HUES6 (cell line): ENCODE measurements around the gene PARP15.
"Not testable (repeated sequence)": the region's sequence is repeated elsewhere in the genome, so short reads cannot be mapped to it uniquely, and the experiment has no call there.

ENCODE experiments used
- H3K27ac ChIP-seq: 2 replicates; pipeline ENCODE4 v1.7.0; 2013; ENCODE audit warnings: low read depth, mild to moderate bottlenecking, low read length, inconsistent platforms
- H3K27me3 ChIP-seq: 2 replicates; pipeline ENCODE4 v1.6.1; 2013; ENCODE audit warnings: low read length; ENCODE audit not compliant: control insufficient read depth, insufficient read depth
- H3K36me3 ChIP-seq: 2 replicates; pipeline ENCODE4 v1.6.1; 2013; ENCODE audit warnings: low read length; ENCODE audit not compliant: control insufficient read depth, insufficient read depth
- H3K4me1 ChIP-seq: 2 replicates; pipeline ENCODE4 v1.6.1; 2013; ENCODE audit warnings: low read length; ENCODE audit not compliant: control insufficient read depth, insufficient read depth
- H3K4me3 ChIP-seq: 2 replicates; pipeline ENCODE4 v1.5.1; 2013; ENCODE audit warnings: low read depth, low read length
- H3K9ac ChIP-seq: one replicate; pipeline ENCODE4 v1.6.1; 2013; ENCODE audit warnings: mild to moderate bottlenecking, low read length
- H3K9me3 ChIP-seq: 2 replicates; pipeline ENCODE4 v1.6.1; 2013; ENCODE audit warnings: low read depth, low read length; ENCODE audit not compliant: control insufficient read depth, insufficient read depth

Gene PARP15

DNA sequence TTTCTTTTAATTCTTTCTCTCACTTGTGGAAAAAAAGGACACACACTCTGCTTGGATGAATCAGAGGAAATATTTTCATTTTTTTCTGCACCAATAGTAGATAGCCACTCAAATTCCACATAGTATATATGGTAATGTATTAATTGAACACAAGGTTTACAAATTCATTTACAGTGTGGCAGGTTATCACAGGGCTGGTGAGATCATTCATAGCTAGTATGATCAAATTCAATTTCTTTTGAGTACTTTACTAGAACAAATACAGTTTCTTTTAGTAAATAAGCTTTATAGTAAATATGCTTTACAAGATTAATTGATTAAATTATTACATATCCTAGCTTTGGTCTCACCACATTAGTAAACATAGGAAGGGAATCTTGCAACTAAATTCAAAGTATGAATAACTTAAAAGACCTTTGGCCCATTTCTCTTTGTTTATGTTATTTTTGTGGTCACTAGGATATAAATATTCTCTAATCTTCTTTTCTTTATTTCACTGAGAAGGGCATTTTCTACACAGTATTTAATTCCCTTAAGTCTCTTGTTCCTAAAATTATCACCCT, 63.1 kb downstream of the PARP15 start:
- Histone ChIP-seq H3K27me3 (no peaks in the 10 kb centered on the region), H3K9me3 (no peaks in the 10 kb centered on the region), H3K4me1 (no peaks in the 10 kb centered on the region), H3K4me3 (no peak overlapping the region), H3K36me3 (no peaks in the 10 kb centered on the region), H3K9ac (no peak overlapping the region), H3K27ac (no peak overlapping the region)

DNA sequence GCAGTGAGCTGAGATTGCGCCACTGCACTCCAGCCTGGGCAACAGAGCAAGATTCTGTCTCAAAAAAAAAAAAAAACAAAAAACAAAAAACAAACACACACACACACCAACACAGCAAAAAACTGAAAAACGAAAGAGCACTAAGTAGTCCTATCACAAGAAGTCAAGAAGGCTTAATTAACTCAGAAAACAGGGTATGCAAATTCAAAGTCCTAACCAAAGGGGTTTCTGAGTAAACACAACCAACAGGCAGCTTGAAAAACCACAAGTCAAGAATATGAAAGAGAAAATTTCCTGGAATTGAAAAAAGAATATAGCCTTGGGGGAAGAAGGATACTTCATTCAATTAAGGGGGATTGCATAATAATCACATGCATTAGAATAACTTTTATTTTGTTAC, 65.5 kb downstream of the PARP15 start:
- Histone ChIP-seq H3K9me3 (no peaks in the 10 kb centered on the region), H3K4me1 (no peaks in the 10 kb centered on the region; the same call in 1 of the 2 replicates), H3K4me3 (no peak overlapping the region), H3K27ac (no peak overlapping the region), H3K36me3 (no peaks in the 10 kb centered on the region), H3K27me3 (no peaks in the 10 kb centered on the region), H3K9ac (no peak overlapping the region)

DNA sequence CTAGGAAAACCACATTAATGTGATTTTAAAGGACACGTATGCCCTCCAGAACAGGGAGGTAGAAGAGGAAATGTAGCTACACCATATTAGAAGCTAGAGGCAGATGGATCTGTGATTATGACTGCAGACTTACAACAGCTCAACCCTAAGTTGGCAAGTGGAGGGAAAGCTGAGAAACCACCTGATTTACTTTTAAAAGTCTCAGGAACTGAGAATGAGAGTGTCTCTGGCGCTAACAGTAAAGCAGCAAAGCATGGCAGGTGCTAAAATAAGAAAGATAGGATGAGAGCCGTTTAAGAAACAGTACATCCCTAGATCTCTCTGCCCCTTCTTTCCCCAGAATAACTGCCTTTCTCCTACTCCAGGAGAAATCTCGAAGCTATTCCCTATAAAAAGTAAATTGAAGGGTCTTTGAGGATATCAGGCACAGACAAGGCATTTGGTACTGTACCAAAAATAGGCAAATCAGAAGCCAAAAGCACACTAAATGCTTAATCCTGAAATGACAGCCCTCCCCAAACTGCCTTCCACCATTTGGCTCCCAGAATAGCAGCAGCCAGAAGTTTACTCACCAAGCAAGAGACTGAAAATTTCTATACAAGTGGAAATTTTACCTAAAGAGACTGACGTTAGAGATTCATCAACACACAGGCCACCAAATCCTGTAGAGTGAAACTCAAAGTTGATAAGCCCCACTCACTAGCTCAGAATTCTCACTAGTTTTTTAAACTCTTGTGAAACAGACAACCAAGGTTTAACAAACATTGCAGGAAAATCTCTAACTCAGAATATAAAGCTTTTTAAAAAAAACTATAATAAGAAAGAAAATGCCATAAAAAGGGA, 68.9 kb downstream of the PARP15 start:
- H3K36me3 ChIP-seq: no peaks in the 10 kb centered on the region
- no peak overlapping the region for H3K4me3 ChIP-seq
- no peak overlapping the region for H3K9ac ChIP-seq
- no peaks in the 10 kb centered on the region for H3K27me3 ChIP-seq
- no peak overlapping the region for H3K27ac ChIP-seq
- no peaks in the 10 kb centered on the region; the same call in 1 of the 2 replicates for H3K4me1 ChIP-seq
- no peaks in the 10 kb centered on the region; the same call in 1 of the 2 replicates for H3K9me3 ChIP-seq

DNA sequence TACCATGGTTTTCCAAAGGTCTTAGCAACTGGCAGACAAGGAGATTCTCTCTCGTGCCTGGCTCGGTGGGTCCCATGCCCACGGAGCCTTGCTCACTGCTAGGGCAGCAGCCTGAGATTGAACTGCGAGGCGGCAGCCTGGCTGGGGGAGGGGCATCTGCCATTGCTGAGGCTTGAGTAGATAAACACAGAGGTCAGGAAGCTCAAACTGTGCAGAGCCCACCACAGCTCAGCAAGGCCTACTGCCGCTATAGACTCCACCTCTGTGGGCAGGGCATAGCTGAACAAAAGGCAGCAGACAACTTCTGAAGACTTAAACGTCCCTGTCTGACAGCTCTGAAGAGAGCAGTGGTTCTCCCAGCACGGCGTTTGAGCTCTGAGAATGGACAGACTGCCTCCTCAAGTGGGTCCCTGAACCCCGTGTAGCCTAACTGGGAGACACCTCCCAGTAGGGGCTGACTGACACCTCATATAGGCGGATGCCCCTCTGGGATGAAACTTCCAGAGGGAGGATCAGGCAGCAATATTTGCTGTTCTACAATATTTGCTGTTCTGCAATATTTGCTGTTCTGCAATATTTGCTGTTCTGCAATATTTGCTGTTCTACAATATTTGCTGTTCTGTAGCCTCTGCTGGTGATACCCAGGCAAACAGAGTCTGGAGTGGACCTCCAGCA, 73.9 kb downstream of the PARP15 start:
- not testable (repeated sequence) for H3K27ac ChIP-seq, H3K9ac ChIP-seq, H3K9me3 ChIP-seq, H3K36me3 ChIP-seq, H3K4me3 ChIP-seq, H3K27me3 ChIP-seq, H3K4me1 ChIP-seq

DNA sequence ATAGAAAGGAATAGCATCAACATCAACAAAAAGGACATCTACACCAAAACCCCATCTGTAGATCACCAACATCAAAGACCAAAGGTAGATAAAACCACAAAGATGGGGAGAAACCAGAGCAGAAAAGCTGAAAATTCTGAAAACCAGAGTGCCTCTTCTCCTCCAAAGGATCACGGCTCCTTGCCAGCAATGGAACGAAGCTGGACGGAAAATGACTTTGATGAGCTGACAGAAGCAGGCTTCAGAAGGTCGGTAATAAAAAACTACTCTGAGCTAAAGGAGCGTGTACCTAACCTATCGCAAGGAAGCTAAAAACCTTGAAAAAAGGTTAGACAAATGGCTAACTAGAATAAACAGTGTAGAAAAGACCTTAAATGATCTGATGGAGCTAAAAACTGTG, 74.5 kb downstream of the PARP15 start:
- not testable (repeated sequence) for H3K9me3 ChIP-seq

DNA sequence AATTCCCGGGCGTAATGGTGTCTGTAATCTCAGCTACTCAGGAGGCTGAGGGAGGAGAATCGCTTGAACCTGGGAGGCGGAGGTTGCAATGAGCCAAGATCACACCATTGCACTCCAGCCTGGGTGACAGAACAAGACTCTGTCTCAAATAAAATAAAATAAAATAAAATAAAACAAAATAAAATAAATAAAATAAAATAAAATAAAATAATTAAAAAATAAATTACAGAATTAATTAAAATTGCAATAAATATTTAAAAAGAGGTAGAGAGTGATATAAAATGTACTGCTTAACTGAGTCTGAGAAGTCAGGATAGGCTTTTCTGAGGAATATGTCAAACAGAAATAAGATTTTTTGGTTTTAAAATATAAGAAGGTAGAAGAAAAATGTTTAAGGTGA, 80.9 kb downstream of the PARP15 start:
- H3K36me3 ChIP-seq, H3K4me3 ChIP-seq, H3K27me3 ChIP-seq, H3K27ac ChIP-seq, H3K9me3 ChIP-seq, H3K4me1 ChIP-seq, H3K9ac ChIP-seq: not testable (repeated sequence)

More for the DNA sequence above, 74.5 kb downstream of the PARP15 start:
- H3K9ac ChIP-seq, H3K27me3 ChIP-seq, H3K4me3 ChIP-seq, H3K27ac ChIP-seq, H3K4me1 ChIP-seq, H3K36me3 ChIP-seq: not testable (repeated sequence)

DNA sequence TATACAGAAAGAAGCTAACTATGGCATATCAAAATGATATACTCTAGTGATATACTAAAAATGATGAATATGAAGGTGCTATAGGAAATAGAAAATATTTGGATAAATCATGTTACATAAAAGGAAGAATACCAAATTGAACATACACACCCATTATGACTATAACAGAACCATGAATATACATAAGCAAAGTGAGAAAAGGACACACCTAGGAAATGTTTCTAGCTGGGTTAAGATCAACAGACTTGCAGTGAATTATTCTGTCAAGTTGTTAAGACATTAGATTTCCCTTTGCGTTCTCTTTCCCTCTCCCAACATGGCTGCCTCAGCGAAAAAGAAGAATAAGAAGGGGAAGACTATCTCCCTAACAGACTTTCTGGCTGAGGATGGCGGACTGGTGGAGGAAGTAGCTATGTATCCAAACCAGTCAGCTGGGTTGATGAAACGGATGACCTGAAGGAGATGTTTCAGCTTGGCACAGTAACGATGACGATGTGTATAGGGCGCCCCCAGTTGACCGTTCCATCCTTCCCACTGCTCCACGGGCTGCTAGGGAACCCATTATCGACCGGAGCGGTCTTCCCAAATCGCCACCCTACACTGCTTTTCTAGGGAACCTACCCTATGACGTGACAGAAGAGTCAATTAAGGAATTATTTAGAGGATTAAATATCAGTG, 83.0 kb downstream of the PARP15 start:
- Histone ChIP-seq H3K4me3 (no peak overlapping the region), H3K36me3 (no peaks in the 10 kb centered on the region), H3K9ac (no peak overlapping the region), H3K9me3 (no peaks in the 10 kb centered on the region), H3K4me1 (peaks cover 2% of the 10 kb centered on the region; the same call in 1 of the 2 replicates), H3K27ac (no peak overlapping the region), H3K27me3 (no peaks in the 10 kb centered on the region)

DNA sequence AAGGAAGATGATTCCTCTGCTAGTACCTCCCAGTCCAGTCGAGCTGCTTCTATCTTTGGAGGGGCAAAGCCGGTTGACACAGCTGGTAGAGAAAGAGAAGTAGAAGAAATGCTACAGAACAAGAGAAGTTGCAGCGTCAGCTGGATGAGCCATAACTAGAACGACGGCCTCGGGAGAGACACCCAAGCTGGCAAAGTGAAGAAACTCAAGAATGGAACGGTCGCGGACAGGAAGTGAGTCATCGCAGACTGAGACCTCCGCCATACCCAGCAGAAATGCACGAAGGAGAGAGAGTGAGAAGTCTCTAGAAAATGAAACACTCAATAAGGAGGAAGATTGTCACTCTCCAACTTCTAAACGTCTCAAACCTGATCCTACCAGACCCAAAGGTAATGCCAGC, 84.2 kb downstream of the PARP15 start:
- H3K9ac ChIP-seq: no peak overlapping the region
- no peak overlapping the region for H3K4me3 ChIP-seq

DNA sequence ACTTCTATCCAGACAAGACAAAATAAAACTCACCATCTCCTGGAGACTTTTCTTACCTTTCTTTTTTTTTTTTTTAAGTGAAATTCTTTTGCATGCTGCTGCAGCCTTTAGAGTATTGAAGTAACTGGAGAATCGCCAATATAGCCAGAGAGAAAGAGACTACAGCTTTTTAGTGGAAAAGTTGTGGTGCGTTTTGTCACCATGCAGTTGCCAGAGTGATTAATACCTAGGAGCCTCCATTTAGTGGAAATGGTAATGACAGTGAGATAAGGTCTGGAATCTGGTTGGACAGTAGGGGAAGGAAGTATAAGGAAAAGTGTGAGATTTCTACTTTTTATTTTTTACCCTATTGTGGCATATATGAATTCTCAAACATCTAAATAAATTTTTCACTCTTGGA, 85.1 kb downstream of the PARP15 start:
- Histone ChIP-seq H3K27ac (no peak overlapping the region), H3K27me3 (no peaks in the 10 kb centered on the region), H3K4me3 (no peak overlapping the region), H3K36me3 (no peaks in the 10 kb centered on the region), H3K9ac (no peak overlapping the region), H3K4me1 (peaks cover 4% of the 10 kb centered on the region; the same call in 1 of the 2 replicates), H3K9me3 (no peaks in the 10 kb centered on the region)

More for the DNA sequence above, 84.2 kb downstream of the PARP15 start:
- Histone ChIP-seq H3K4me1 (peaks cover 4% of the 10 kb centered on the region; the same call in 1 of the 2 replicates), H3K27me3 (no peaks in the 10 kb centered on the region), H3K9me3 (no peaks in the 10 kb centered on the region), H3K36me3 (no peaks in the 10 kb centered on the region), H3K27ac (no peak overlapping the region)

DNA sequence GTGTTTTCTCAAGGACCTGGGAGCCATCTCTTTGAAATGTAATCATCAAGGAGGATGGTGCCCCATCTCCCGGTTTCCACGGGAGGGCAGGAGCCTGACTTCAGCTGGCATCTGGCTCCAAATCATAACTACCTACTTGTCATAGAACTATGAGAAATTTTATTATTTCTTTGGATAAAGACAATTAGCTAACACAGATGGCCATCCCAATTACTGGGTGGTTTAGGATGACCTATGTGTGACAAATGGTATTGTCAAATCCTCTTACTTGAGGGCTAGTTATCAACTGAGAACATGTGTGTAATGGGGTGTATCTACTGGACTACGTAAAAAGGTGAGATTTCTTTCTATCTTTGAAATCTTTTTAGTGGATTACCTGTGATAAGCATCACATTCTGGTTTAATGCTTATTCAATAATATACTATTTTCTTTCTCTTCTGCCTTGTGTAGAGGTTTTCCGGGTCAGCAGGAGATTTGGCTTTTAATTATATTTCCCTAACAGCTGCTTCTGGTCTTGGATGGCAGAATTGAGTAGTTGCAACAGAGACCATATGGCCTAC, 87.9 kb downstream of the PARP15 start:
- Histone ChIP-seq H3K9ac (no peak overlapping the region), H3K27ac (no peak overlapping the region), H3K36me3 (no peaks in the 10 kb centered on the region), H3K9me3 (0 out of 2 replicates have a peak, but pooled peaks cover 4% of the 10 kb centered on the region), H3K4me3 (no peak overlapping the region), H3K4me1 (peaks cover 4% of the 10 kb centered on the region; the same call in 1 of the 2 replicates), H3K27me3 (no peaks in the 10 kb centered on the region)
